ENCODE data around the gene PGGHG.
"Not testable (repeated sequence)": the region's sequence is repeated elsewhere in the genome, so short reads cannot be mapped to it uniquely, and the experiment has no call there.

GRCh38 chr11:286977-287820 lies 1.7 kb upstream of the PGGHG start:
- TF ChIP-seq, protein P1, sequence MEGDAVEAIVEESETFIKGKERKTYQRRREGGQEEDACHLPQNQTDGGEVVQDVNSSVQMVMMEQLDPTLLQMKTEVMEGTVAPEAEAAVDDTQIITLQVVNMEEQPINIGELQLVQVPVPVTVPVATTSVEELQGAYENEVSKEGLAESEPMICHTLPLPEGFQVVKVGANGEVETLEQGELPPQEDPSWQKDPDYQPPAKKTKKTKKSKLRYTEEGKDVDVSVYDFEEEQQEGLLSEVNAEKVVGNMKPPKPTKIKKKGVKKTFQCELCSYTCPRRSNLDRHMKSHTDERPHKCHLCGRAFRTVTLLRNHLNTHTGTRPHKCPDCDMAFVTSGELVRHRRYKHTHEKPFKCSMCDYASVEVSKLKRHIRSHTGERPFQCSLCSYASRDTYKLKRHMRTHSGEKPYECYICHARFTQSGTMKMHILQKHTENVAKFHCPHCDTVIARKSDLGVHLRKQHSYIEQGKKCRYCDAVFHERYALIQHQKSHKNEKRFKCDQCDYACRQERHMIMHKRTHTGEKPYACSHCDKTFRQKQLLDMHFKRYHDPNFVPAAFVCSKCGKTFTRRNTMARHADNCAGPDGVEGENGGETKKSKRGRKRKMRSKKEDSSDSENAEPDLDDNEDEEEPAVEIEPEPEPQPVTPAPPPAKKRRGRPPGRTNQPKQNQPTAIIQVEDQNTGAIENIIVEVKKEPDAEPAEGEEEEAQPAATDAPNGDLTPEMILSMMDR (IDR thresholded peaks at IDR 0.05), result not testable (repeated sequence)
- TF ChIP-seq EP300 (IDR thresholded peaks at IDR 0.05); POLR2AphosphoS5 (IDR thresholded peaks at IDR 0.05); POLR2A (IDR thresholded peaks at IDR 0.05; ENCODE audit: low read depth): not testable (repeated sequence)

Measured in esophagus muscularis mucosa (tissue), 4 donors.